Neuron (in vitro differentiated cells): Measurements from ENCODE around the gene TMEM135.
"Not testable (repeated sequence)": the region's sequence is repeated elsewhere in the genome, so short reads cannot be mapped to it uniquely, and the experiment has no call there.

ENCODE experiments used
- H2AFZ ChIP-seq: one replicate; pipeline ENCODE4 v1.6.1; 2013; ENCODE audit warnings: low read depth, mild to moderate bottlenecking, inconsistent platforms, low read length, moderate library complexity
- H3K27me3 ChIP-seq: one replicate; pipeline ENCODE4 v1.6.1; 2013; ENCODE audit warnings: low read length; ENCODE audit not compliant: insufficient read depth
- H3K36me3 ChIP-seq: one replicate; pipeline ENCODE4 v1.6.1; 2013; ENCODE audit warnings: low read length; ENCODE audit not compliant: insufficient read depth
- H3K4me1 ChIP-seq: one replicate; pipeline ENCODE4 v1.6.1; 2013; ENCODE audit warnings: low read length; ENCODE audit not compliant: insufficient read depth
- H3K4me3 ChIP-seq: 2 replicates; pipeline ENCODE4 v1.5.1; 2013; ENCODE audit warnings: mild to moderate bottlenecking, low read length, moderate library complexity
- H3K9me3 ChIP-seq: one replicate; pipeline ENCODE4 v1.6.1; 2013; ENCODE audit warnings: low read length

The TMEM135 gene

GRCh38 chr11:87063982-87064381, 26.2 kb downstream of the TMEM135 start:
- H3K9me3 ChIP-seq: peaks cover 2% of the 10 kb centered on the region
- no peaks in the 10 kb centered on the region for H3K4me1 ChIP-seq
- no peaks in the 10 kb centered on the region for H3K27me3 ChIP-seq
- no peaks in the 10 kb centered on the region for H3K36me3 ChIP-seq
- H2AFZ ChIP-seq: no peak overlapping the region
- H3K4me3 ChIP-seq: no peak overlapping the region

GRCh38 chr11:87072787-87073186, 35.1 kb downstream of the TMEM135 start:
- peaks cover 13% of the 10 kb centered on the region for H3K36me3 ChIP-seq

GRCh38 chr11:87076260-87076783, 38.6 kb downstream of the TMEM135 start:
- no peak overlapping the region for H2AFZ ChIP-seq
- H3K27me3 ChIP-seq: peaks cover under 1% of the 10 kb centered on the region
- peaks cover 5% of the 10 kb centered on the region for H3K9me3 ChIP-seq
- H3K36me3 ChIP-seq: peaks cover 13% of the 10 kb centered on the region
- H3K4me1 ChIP-seq: no peaks in the 10 kb centered on the region
- H3K4me3 ChIP-seq: no peak overlapping the region

More at GRCh38 chr11:87072787-87073186, 35.1 kb downstream of the TMEM135 start:
- no peak overlapping the region for H3K4me3 ChIP-seq
- no peaks in the 10 kb centered on the region for H3K4me1 ChIP-seq
- peaks cover 9% of the 10 kb centered on the region for H3K9me3 ChIP-seq
- H2AFZ ChIP-seq: no peak overlapping the region
- H3K27me3 ChIP-seq: no peaks in the 10 kb centered on the region

- Histone ChIP-seq H3K9me3 (peaks cover 5% of the 10 kb centered on the region), H2AFZ (no peak overlapping the region), H3K4me1 (no peaks in the 10 kb centered on the region), H3K36me3 (peaks cover 13% of the 10 kb centered on the region), H3K4me3 (no peak overlapping the region), H3K27me3 (peaks cover 2% of the 10 kb centered on the region)
Measured at GRCh38 chr11:87076874-87077429, 39.2 kb downstream of the TMEM135 start.

- H3K9me3 ChIP-seq: peaks cover 9% of the 10 kb centered on the region
- H3K27me3 ChIP-seq: peaks cover 2% of the 10 kb centered on the region
- H3K36me3 ChIP-seq: peaks cover 5% of the 10 kb centered on the region
- no peak overlapping the region for H3K4me3 ChIP-seq
- no peak overlapping the region for H2AFZ ChIP-seq
- peaks cover 7% of the 10 kb centered on the region for H3K4me1 ChIP-seq
Measured at GRCh38 chr11:87081358-87081757, 43.6 kb downstream of the TMEM135 start.

GRCh38 chr11:87082590-87082989, 44.9 kb downstream of the TMEM135 start:
- Histone ChIP-seq H3K36me3 (no peaks in the 10 kb centered on the region), H3K9me3 (peaks cover 15% of the 10 kb centered on the region), H3K27me3 (peaks cover 2% of the 10 kb centered on the region), H3K4me1 (peaks cover 7% of the 10 kb centered on the region), H3K4me3 (no peak overlapping the region), H2AFZ (no peak overlapping the region)

- peaks cover 19% of the 10 kb centered on the region for H3K9me3 ChIP-seq
- H2AFZ ChIP-seq: no peak overlapping the region
- no peak overlapping the region for H3K4me3 ChIP-seq
- peaks cover 7% of the 10 kb centered on the region for H3K4me1 ChIP-seq
- no peaks in the 10 kb centered on the region for H3K36me3 ChIP-seq
- H3K27me3 ChIP-seq: peaks cover 2% of the 10 kb centered on the region
Measured at GRCh38 chr11:87083029-87083428, 45.3 kb downstream of the TMEM135 start.

GRCh38 chr11:87092159-87092558, 54.4 kb downstream of the TMEM135 start:
- H3K4me3 ChIP-seq: no peak overlapping the region
- no peaks in the 10 kb centered on the region for H3K4me1 ChIP-seq
- H3K27me3 ChIP-seq: no peaks in the 10 kb centered on the region
- H2AFZ ChIP-seq: no peak overlapping the region
- H3K36me3 ChIP-seq: no peaks in the 10 kb centered on the region
- H3K9me3 ChIP-seq: peaks cover 12% of the 10 kb centered on the region

- H3K27me3 ChIP-seq: no peaks in the 10 kb centered on the region
- H3K36me3 ChIP-seq: no peaks in the 10 kb centered on the region
- H3K9me3 ChIP-seq: peaks cover 11% of the 10 kb centered on the region
- no peaks in the 10 kb centered on the region for H3K4me1 ChIP-seq
- H2AFZ ChIP-seq: no peak overlapping the region
- H3K4me3 ChIP-seq: no peak overlapping the region
Measured at GRCh38 chr11:87092567-87092966, 54.8 kb downstream of the TMEM135 start.

- Histone ChIP-seq H3K9me3 (peaks cover 3% of the 10 kb centered on the region), H3K4me3 (no peak overlapping the region), H3K4me1 (no peaks in the 10 kb centered on the region), H3K36me3 (no peaks in the 10 kb centered on the region), H3K27me3 (no peaks in the 10 kb centered on the region), H2AFZ (no peak overlapping the region)
Measured at GRCh38 chr11:87097582-87097981, 59.8 kb downstream of the TMEM135 start.

- H3K4me1 ChIP-seq: no peaks in the 10 kb centered on the region
Measured at GRCh38 chr11:87101956-87102580, 64.3 kb downstream of the TMEM135 start.

GRCh38 chr11:87105826-87106225, 68.1 kb downstream of the TMEM135 start:
- not testable (repeated sequence) for H3K36me3 ChIP-seq, H3K4me1 ChIP-seq, H3K9me3 ChIP-seq, H3K4me3 ChIP-seq, H3K27me3 ChIP-seq, H2AFZ ChIP-seq

More at GRCh38 chr11:87101956-87102580, 64.3 kb downstream of the TMEM135 start:
- Histone ChIP-seq H2AFZ (no peak overlapping the region), H3K36me3 (no peaks in the 10 kb centered on the region), H3K4me3 (no peak overlapping the region), H3K27me3 (no peaks in the 10 kb centered on the region), H3K9me3 (peaks cover 3% of the 10 kb centered on the region)

- not testable (repeated sequence) for H3K36me3 ChIP-seq, H3K4me1 ChIP-seq, H3K4me3 ChIP-seq, H2AFZ ChIP-seq, H3K27me3 ChIP-seq, H3K9me3 ChIP-seq
Measured at GRCh38 chr11:87107379-87107778, 69.6 kb downstream of the TMEM135 start.
